HG02852 (cell line): ENCODE measurements around the gene USH1G.
"Not testable (repeated sequence)": the region's sequence is repeated elsewhere in the genome, so short reads cannot be mapped to it uniquely, and the experiment has no call there.

Experiments
- ATAC-seq: cut with Tn5 transposase; IDR thresholded peaks from one replicate; pipeline ENCODE4 v1.9.1; 2021; ENCODE audit warnings: mild to moderate bottlenecking, moderate library complexity; ENCODE audit not compliant: unreplicated experiment

The USH1G gene

DNA sequence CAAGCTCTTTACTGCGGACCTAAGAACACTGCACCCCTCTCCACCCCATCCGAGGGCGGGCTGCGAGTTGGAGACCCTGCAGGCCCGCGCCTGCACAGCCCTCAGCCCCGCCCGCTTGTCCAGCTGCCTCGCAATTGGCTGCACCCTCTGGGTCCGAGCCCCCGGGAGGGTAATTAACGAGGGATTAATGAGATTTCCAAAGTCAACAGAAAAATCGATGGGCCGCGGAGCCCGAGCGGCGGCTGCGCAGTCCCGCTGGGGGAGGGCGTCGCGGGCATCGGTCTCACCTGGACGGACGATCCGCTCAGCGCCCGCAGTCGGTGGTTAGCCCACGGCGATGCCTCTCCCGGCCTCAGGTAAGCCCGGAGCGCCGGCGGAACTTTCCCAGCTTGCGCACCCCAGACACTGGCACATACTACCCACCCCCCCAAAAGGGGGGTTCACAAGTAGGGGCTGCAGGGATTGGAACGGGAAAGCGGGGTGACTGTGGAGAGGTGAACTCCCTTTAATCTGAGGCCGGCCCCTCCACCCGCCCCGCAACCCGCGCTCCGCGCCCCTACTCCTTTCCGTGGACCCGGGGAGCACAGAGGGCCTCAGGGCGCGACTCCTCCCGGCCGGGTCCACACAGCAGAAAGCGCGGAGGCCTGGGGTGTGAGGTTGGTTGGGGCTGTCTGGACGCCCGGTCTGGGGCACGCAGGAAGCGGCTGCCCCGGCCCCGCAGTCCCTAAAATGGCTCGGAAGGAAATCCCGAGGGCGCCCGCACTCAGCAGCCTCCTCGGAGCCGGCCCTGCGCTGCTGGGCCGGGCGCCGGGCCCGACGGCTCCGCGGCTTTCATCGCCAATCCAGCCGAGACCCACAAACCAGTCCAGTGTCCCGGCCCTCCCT, 12.8 kb upstream of the USH1G start, which contains the start of gene OTOP3:
Gene OTOP3, plus strand, starts transcription at position 314 of the 885 bp plus-strand sequence. Its CDS starts 24 bp downstream, at position 338.
- ATAC-seq: no peak

DNA sequence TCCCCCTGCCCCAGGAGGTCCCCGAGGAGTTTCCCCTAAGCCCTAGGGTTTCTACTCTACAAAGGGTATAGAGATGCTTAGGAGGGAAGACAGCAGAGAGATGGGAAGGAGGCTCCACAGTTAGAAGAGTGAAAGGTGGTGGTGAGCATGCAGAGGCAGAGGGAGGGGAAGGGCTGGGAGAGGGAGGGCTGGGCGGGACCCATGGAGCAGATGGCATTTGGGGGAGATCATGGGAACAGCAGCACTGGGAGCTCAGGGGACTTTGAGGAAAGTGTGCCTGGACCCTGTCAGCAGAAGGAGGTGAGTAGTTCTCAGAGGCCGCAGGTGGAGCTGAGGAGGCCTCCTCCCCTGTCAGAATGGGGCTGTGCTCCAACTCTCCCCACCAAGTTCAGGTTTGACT, 12.0 kb upstream of the USH1G start:
- ATAC-seq: no peak

DNA sequence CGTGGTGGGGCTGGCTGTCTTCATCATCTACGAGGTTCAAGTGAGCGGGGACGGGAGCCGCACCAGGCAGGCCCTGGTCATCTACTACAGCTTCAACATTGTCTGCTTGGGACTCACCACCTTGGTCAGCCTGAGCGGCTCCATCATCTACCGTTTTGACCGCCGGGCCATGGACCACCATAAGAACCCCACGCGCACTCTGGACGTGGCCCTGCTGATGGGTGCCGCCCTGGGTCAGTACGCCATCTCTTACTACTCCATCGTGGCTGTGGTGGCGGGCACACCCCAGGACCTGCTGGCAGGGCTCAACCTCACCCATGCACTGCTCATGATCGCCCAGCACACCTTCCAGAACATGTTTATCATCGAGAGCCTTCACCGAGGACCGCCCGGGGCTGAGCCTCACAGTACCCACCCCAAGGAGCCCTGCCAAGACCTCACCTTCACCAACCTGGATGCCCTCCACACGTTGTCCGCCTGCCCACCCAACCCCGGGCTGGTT, 7.5 kb upstream of the USH1G start:
- ATAC-seq: no peak

DNA sequence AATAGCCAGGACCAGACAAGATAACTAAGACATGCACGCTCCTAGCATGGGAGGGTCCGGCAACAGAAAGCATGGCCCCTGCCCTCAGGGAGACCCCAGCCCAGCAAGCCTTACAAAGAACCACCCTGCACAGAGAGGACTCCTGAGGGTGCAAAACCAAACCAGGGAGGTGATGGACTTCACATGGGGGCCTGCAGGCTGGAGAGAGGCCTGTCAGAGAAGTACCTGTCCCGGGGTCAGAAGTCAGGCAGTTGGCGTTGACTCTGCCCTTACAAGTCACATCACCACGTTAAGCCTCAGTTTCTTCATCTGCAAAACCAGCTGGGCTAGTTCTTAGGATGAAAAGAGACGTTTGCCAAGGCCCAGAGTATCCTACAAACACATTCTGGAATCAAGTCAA, 5.7 kb upstream of the USH1G start:
- ATAC-seq: no peak

DNA sequence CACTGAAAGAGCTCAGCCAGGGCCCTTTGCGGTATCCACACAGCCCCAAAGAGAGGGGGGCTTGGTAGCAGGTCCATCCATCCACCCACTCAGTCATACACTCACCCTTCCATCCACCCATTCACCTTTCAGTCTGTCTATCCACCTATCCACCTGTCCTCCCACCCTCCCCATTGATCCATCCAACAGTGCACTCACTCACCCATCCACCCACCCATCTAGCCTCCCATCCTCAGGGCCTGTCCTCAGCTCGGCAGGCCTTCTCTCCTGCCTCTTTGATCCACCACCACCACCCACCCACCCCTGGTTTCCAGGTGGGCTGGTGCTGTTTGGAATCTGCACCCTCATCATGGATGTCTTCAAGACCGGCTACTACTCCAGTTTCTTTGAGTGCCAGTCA, 2.2 kb upstream of the USH1G start:
- ATAC-seq: no peak

DNA sequence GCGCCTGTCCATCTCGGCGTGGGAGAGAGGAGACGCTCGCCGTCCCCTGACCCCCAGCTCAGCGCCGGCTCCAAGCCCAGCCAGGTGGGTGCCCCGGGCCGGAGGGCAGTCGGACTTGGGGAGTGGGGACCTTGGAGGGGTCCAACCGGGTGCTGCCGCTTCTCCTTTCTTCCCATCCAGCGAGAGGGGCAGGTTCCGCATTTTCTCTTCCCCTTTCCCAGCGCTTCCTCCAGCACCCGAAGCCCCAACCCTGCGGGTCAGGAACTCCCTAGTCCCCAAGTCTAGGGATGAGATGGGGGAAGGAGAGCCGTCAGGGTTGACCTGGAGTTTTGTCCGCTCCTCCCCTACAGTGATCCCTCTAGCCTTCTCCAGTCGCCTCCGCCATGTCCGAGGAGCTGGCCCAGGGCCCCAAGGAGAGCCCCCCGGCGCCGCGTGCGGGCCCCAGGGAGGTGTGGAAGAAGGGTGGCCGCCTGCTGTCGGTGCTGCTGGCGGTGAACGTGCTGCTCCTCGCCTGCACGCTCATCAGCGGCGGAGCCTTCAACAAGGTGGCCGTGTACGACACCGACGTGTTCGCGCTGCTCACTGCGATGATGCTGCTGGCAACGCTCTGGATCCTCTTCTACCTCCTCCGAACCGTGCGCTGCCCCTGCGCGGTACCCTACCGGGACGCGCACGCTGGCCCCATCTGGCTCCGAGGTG, 1.3 kb upstream of the USH1G start, which contains the start of gene OTOP2:
Gene OTOP2, plus strand, starts transcription at position 24 of the 699 bp plus-strand sequence. Its CDS starts 360 bp downstream, at position 384.
- ATAC-seq: no peak

DNA sequence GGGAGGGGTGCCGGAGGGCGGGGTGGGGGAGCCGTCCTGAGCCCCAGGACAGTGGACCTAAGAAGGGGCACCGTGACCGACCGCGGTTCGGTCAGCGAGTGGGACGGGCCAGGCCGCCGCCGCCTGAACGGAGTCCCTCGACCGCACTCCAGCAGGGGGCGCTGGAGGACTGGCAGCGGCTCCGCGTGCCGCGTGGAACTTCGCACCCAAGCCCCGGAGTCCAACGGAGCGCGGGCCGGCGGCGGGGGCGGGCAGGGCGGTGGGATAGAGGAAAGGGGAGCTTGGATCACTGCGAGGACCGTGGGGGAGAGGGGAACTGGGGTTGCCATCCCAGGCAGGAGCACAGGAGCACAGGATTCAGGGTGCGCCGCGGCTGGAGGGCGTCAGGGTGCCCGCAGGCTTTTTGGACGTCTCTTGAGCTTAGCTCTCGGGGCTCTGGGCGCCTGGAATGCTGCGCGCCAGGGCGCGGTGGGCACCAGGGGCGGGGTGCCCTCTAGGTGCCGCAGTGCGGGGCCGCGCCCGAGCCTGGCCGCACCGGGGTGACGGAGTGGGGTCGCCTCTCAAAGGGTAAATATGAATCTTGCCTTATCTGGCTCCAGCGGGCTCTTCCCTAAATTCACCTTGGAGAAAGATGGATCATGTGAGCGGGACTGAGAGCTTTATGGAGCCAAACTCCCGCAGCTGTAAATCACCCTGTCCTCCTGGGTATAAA, 639 bp upstream of the USH1G start:
- no peak for ATAC-seq

DNA sequence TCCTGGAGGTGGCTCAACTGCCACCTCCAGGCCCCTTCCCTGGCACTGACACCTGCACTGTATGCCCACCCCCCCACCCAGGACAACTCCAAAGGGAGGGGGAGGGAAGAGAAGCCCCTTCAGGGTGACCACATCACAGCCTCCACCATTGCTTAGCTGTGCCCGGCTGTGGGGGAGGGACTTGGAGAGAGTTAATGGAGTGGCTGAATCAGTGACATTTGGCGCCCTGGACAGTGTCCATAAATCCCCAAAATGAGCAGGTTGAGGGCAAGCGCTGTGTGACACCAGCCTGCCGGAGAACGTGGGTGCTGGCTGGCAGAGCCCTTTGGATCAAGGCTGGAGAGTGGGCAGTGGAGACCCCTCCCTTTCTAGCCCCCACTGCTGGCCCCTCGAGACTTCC, 883 bp downstream of the USH1G start:
- ATAC-seq: no peak

DNA sequence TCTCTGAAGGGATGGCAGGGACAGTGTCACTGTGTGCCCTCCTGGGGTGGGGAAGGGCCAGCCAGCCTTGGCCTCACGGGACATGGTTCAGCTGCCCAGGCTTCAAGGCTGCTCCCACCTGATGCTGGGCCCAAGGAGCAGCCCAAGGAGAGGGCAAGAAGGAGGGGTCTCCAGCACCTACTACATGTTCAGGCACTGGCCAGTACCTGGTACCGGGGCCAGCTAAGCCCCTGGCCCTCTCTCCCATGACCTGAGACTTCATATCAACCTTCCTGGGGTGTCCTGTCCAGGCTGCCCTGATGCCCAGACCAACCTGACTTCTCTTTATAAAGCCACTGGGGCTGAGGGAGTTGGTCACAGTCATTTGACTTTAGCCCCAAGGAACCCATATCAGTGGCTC, 1.3 kb downstream of the USH1G start:
- ATAC-seq: no peak

DNA sequence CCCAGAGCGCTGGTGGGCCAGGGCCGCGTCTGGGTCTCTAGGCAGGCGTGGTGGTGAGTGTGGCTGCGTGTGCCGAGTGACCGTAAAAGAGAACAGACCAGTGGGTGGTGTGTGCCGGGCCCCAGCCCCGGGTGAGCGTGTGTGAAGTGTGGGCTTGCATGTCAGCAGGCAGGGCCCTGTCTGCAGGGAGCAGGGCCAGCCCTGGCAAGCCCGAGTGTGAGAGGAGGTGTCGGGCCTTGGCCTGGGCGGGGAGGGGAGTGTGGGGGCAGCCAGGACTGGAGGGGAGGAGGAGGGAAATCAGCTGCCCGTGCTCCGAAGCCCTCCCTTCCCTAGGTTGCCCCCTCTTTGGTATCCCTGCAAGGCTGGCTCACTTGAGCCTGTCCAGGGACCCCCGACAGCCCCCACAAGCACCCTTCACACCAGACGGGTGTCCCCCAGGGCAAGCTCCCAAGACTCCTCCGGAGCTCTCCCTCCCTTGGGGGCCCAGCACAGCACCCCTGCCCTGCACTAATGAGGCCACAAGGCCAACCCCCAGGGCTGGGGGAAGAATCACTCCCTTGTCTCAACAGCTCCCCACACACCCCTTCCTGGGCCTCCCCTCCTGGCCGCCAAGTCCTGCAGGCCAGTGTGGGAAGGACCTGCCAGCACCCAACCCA, 1.9 kb downstream of the USH1G start:
- no peak for ATAC-seq

DNA sequence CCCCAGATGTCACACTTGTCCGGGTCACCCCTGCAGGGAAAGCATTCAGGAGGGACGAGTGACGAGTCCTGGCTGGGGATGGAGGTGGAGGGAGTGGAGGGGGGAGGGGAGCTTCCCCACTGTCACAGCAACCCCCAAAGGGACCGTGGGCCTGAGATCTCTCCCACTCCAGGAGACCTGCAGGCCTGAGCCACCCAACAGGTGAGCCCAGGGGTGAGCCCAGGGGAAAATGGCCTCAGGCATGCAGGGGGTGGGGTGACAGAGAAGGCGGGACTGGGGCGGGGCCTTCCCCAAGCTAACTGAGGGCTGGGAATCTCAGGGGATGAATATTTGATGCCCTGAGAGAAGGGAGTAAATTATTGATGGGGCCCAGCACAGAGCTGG, 2.4 kb downstream of the USH1G start:
- no peak for ATAC-seq

DNA sequence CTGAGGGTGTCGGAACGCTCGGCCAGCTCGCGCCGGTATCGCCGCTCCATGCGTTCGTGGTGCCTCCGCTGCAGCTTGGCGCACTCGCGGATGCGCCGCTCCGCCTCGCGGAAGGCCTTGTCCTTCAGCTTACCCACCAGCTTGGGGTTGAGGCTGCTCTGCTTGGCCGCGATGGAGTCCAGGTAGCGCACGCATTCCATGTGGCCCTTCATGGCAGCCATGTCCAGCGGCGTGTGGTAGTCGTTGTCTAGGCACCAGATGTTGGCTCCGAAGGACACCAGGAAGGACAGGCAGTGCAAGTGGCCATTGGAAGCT, 2.8 kb downstream of the USH1G start:
- no peak for ATAC-seq

DNA sequence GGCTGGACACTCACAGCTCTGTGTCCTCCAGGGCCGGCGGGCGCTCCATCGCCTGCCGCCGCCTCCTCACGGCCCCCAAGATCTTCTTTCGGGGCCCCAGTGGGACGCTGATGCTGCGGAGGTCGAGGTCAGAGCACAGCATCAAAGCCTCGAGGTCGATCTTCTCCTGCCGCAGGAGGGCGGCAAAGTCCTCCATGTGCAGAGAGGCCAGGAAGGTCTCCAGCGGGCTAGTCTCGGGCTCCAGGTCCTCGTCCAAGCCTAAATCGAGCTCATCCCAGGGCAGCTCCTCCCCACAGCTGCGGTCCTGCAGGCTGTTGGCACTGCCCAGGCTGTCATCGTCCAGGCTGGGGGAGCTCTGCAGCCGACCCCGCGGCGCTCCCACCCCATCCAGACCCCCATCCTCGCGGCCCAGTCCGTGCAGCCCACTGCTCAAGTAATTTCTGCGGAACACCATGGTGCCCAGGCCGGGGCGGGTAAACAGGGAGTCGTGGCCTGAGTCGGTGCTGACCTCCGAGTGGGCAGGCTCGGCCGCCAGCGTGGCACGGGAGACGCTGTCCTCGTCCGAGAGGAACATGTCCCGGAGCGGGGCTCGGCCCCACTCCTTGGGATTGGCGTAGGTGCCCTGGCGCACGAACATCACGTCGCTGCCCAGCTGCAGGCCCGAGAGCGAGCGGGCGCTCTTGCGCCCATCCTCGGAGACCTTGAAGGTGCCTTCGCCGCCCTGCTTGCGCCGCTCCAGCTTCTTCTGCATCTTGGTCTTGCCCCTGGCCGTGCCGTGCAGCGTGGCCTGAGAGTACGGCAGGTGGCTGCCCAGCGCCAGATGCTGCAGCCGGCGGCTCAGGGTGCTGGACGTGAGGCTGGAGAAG, 3.4 kb downstream of the USH1G start:
- ATAC-seq: no peak

DNA sequence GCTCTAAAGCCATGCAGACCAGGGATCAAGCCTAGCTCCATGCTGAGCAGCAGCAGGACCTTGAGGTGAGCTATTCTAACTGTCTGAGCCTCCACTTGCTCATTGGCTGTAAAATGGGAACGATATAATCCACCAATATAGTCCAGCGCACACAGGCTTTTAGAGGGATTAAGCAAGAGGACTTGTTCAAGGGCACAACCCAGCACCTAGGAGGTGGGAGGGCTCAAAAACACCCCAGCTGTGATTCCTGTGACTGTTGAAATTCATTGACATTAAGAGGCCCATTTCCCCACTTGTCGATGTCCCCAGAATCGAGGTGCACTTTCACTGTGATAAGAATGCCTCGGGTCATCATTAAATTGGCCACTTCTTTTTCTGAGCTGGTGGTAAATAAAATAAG, 4.1 kb downstream of the USH1G start:
- ATAC-seq: no peak

DNA sequence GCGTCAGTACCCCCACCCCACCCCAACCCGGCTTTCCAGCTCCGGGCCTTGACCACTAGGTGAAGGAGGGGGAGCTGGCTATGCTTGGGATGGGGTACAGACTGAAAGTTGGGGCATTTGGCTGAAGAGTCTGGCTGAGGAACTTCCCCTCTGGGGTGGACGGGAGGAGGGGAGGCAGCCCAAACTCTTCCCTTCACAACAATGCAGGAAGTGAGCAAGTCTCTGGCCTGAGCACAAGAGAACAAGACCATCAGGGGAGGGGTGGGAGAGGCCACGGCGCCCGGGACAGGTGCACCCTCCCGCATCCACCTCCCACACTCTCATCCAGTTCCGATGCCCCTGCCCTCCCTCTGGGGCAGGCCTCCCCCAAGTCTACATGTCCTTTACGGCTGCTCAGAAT, 5.6 kb downstream of the USH1G start:
- no peak for ATAC-seq

DNA sequence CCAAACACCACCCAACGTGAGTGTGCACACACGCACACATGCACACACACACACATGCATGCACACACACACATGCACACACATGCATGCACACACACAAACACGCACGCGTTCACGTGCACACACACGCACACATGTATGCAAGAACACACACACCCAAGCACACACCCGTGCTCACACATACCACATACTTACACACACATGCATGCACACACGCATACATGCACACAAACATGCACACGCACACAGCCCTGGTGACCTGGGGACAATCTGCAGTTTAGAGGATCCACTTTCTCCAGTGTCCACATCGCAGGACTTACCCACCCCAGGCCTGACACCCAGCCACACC, 6.2 kb downstream of the USH1G start:
- ATAC-seq: no peak

DNA sequence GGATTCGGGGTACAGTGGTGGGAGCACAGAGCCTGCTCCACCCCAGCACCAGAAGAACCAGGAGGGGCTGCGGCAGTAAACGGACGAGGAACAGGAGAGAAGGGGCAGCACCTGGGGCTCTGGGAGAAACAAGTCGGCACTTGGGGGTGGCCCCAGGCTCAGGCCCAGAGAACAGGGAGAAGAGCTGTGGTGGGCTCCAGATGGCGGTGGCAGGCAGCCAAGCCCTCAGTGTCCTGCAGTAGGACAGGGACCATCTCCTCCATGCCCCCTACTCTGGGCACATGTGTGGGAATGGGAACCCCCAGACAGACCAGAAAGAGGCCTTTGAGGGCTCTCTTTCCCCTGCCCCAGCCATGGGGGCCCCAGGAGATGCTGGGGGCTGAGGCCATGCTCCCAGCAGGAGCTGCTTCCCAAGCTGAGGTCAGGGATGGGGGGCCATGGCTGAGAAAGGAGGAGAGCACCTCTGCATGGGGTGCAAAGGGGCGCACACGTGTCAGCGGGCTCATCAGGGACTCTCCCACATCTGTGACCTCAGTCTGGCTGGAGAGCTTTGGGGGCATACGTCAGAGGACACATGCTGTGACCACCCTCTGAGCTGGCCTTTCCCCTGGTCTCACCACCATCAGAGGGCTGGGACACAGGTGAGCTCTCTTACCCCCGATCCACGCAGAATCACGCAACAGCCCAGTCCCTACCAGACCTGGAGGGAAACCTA, 6.8 kb downstream of the USH1G start:
- ATAC-seq: no peak

DNA sequence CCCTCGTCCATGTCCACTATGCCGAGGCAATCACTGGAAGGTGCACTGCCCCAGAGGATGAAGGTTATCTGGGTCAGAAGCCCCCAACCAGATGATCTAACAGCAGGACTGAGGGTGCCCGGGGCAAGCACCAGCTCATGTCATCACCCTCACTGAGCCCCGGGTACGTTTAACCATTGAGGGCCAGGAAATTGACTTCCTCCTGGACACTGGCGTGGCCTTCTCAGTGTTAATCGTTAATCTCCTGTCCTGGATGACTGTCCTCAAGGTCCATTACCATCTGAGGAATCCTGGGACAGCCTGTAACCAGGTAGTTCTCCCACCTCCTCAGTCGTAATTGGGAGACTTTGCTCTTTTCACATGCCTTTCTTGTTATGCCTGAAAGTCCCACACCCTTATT, 11.6 kb downstream of the USH1G start:
- not testable (repeated sequence) for ATAC-seq

DNA sequence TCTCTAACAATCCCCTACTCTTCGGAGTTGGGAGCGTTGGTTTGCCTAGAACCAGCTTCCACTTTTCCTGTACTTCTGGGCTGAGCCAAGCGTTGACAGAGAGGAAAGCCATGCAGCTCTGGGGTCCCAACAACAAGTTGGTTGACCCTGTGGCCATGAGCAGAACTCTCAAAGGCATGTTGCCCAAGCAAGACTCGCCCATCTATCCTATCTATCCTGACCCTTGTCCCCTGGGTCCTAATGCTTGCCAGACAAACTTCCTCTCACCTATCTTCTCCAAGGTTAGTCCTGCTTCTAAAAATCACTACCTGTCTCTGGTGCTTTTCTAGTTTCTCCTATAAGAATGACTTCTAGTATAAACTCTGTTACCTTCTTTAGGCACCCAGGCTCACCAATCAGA, 14.0 kb downstream of the USH1G start:
- not testable (repeated sequence) for ATAC-seq

DNA sequence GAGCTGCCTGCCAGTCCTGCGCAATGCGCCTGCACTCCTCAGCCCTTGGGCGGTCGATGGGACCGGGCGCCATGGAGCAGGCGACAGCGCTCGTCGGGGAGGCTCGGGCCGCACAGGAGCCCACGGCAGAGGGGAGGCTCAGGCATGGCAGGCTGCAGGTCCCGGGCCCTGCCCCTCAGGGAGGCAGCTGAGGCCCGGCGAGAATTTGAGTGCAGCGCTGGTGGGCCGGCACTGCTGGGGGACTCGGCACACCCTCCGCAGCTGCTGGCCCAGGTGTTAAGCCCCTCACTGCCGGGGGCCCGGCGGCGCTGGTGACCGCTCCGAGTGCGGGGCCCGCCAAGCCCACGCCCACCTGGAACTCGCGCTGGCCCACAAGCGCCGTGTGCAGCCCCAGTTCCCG, 16.0 kb downstream of the USH1G start:
- no peak for ATAC-seq
